Type B pancreatic cell (in vitro differentiated cells): ENCODE measurements around the gene THADA. TPM values are rescaled to one million over a fixed set of nuclear protein-coding genes. Genes with fewer than 3 reads are reported as not detected.
A peak's percentile ranks its signal among the peaks of the same experiment; 100 is the strongest.

Experiments used
- DNase-seq: peaks from one replicate; pipeline ENCODE4 v3.0.0; 2021; ENCODE audit warnings: mixed read lengths; ENCODE audit not compliant: unreplicated experiment; ENCODE audit errors: extremely low spot score
- H3K27ac Mint-ChIP-seq: 2 replicates; pipeline ENCODE4 v1.8.0; 2021; ENCODE audit warnings: mild to moderate bottlenecking, mixed read lengths
- H3K27me3 Mint-ChIP-seq: 2 replicates; pipeline ENCODE4 v1.8.0; 2021; ENCODE audit warnings: mixed read lengths
- H3K36me3 Mint-ChIP-seq: 2 replicates; pipeline ENCODE4 v1.8.0; 2021; ENCODE audit warnings: mixed read lengths
- H3K4me1 Mint-ChIP-seq: one replicate; pipeline ENCODE4 v1.8.0; 2021; ENCODE audit warnings: mixed read lengths; ENCODE audit not compliant: unreplicated experiment
- H3K4me3 Mint-ChIP-seq: 2 replicates; pipeline ENCODE4 v1.8.0; 2021; ENCODE audit warnings: mild to moderate bottlenecking, mixed read lengths
- H3K9me3 Mint-ChIP-seq: 2 replicates; pipeline ENCODE4 v1.8.0; 2021; ENCODE audit warnings: mixed read lengths
- total RNA-seq: library from RNA; stranded (reverse); gene quantifications from 2 replicates; pipeline ENCODE4 v1.2.1, GENCODE V29; 2021; ENCODE audit warnings: low replicate concordance
- TF ChIP-seq, protein P1 (sequence below): fragments of 200-600 bp; sonication (generic); conservative IDR thresholded peaks from 2 replicates; pipeline ENCODE4 v1.5.0; 2021; ENCODE audit warnings: antibody characterized with exemption, mild to moderate bottlenecking

THADA gene
- total RNA-seq, 1 donor from 2014 or later = 35.6 TPM

DNA sequence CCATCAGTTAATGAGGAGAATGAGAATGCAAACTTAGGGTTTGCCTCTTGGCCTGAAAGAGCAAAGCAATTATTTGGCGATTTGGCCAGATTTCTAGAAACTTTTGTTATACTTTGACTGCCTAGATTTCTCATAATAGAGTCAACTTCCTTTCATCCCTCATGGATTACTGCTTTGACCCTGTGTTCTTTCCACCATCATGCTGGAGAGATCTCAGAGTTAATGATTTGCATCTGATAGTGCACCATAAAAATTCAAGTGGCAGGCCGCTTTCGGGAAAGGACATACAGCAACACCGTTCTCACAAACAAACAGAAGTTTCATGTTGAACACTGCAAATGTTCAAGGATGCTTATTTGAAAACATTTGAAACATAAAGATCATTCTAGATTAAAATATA lies 225.7 kb downstream of the THADA start:
- TF ChIP-seq, protein P1, sequence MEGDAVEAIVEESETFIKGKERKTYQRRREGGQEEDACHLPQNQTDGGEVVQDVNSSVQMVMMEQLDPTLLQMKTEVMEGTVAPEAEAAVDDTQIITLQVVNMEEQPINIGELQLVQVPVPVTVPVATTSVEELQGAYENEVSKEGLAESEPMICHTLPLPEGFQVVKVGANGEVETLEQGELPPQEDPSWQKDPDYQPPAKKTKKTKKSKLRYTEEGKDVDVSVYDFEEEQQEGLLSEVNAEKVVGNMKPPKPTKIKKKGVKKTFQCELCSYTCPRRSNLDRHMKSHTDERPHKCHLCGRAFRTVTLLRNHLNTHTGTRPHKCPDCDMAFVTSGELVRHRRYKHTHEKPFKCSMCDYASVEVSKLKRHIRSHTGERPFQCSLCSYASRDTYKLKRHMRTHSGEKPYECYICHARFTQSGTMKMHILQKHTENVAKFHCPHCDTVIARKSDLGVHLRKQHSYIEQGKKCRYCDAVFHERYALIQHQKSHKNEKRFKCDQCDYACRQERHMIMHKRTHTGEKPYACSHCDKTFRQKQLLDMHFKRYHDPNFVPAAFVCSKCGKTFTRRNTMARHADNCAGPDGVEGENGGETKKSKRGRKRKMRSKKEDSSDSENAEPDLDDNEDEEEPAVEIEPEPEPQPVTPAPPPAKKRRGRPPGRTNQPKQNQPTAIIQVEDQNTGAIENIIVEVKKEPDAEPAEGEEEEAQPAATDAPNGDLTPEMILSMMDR = no peak
- H3K27ac Mint-ChIP-seq = peak overlapping the region; percentile 70
- peaks cover 7% of the 10 kb centered on the region for H3K9me3 Mint-ChIP-seq
- no peak overlapping the region for H3K4me3 Mint-ChIP-seq
- no peak for DNase-seq
- no peaks in the 10 kb centered on the region for H3K27me3 Mint-ChIP-seq
- H3K36me3 Mint-ChIP-seq = peaks cover 24% of the 10 kb centered on the region
- H3K4me1 Mint-ChIP-seq = peaks cover 41% of the 10 kb centered on the region

DNA sequence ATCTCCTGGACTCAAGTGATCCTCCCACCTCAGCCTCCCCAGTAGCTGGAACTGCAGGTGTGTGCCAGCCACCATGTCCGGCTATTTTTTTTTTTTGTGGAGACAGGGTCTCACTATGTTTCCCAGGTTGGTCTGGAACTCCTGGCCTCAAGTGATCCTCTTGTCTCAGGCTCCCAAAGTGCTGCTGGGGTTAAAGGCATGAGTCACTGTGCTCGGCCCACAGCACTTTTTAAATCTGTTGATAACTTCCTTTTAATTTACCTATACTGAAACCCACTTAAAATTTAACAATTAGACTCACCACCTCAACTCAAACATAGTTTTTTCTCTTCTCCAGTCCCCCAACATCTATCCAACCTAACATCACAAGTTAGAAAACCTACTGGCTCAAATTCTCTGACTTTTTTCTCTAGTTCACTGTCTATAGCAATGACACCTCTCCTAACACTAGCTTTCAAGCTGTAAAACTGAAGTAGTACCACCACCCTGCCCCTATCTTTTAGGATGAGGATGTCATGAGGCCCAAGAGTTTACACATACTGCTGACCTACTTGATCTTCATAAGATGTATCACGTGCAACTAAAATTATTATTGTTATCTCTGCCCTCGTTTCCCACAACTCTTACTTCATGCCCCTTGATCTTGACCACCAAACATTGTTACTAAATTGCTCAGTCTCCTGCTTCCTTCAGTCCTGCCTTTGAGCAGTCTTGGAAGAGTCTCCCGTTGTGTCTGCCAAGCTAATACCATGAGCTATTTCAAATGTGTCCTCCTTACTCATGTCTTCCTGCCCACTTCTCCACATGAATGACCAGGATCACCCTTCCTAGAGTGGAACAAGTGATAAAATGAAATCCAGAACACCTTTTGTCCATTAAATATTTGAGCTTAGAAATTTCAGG lies 227.1 kb downstream of the THADA start:
- H3K27ac Mint-ChIP-seq = peak overlapping the region; percentile 30
- no peak for DNase-seq
- TF ChIP-seq, protein P1 = no peak
- H3K4me3 Mint-ChIP-seq = no peak overlapping the region
- peaks cover 40% of the 10 kb centered on the region for H3K4me1 Mint-ChIP-seq
- H3K27me3 Mint-ChIP-seq = no peaks in the 10 kb centered on the region
- peaks cover 29% of the 10 kb centered on the region for H3K36me3 Mint-ChIP-seq
- peaks cover 7% of the 10 kb centered on the region for H3K9me3 Mint-ChIP-seq

DNA sequence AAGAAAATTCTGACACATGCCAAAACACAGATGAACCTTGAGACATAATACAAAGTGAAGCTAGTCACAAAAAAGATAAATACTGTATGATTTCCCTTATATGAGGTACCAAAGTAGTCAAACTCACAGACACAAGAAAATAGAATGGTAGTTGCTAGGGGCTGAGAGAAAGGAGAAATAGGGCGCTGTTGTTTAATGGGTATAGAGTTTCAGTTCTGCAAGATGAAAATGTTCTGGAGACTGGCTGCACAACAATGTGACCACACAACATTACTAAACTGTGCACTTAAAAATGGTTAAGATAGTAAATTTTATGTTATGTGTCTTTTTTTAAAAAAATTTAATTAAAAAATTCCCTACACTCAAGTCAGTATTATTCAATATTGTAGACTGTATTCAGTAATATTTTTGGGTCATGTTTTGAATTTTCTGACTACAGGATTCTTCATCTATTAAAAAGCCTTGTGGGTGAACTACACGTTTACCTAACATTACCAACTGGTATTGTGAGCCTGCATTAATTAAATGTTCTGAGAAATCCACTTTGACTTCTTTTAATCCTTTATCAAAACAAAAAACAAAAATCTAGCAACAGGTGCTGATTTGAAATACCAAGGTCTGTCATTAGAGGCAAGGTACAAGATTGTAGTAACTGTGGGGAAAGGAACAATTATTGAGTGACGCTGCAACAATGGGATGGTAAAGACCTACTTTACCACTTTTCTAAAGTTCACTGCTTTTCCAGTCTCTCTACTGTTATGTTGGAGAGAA lies 228.6 kb downstream of the THADA start:
- TF ChIP-seq, protein P1 = no peak
- no peak for DNase-seq
- peaks cover 7% of the 10 kb centered on the region for H3K9me3 Mint-ChIP-seq
- H3K27ac Mint-ChIP-seq = no peak overlapping the region
- peaks cover 35% of the 10 kb centered on the region for H3K36me3 Mint-ChIP-seq
- H3K4me3 Mint-ChIP-seq = no peak overlapping the region
- H3K4me1 Mint-ChIP-seq = peaks cover 48% of the 10 kb centered on the region
- H3K27me3 Mint-ChIP-seq = no peaks in the 10 kb centered on the region

DNA sequence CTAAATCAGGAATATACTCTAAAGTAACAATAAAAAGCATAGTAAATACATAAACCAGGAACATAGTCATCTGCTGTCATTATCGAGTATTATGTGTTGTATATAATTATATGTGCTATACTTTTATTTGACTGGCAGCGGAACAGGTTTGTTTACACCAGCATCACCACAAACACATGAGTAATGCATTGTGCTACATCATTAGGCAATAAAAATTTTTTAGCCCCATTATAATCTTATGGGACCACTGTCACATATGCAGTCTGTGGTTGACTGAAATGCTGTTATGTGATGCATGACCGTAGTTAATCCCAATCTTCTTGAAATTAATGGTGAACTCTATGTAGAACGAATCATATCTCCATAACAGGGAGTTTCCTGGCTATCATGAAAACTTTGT lies 232.7 kb downstream of the THADA start:
- Mint-ChIP-seq H3K27me3 (no peaks in the 10 kb centered on the region), H3K9me3 (no peaks in the 10 kb centered on the region), H3K36me3 (peaks cover 24% of the 10 kb centered on the region), H3K4me3 (no peak overlapping the region), H3K27ac (no peak overlapping the region), H3K4me1 (peaks cover 38% of the 10 kb centered on the region)
- TF ChIP-seq, protein P1 = no peak
- DNase-seq = no peak

DNA sequence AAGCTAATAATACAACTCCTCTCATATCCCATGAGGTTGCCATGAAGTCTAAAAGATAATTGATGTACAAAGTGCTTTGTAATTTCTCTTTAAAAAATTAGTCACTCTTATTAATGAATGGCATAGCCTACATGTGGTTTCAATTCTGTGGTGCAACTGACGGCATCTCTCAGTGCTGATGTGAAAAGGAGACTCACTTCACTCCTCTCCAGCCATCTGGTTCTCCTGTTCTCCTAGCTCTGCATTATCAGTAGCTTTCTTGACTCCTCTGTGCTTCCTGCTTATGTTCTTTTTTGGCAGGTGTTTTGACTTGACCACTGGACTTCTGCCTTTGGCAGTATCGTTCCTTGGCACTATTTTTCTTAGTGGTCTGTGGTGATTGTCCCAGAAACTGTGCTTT lies 234.6 kb downstream of the THADA start:
- peaks cover 38% of the 10 kb centered on the region for H3K4me1 Mint-ChIP-seq

More for the DNA sequence above, 234.6 kb downstream of the THADA start:
- TF ChIP-seq, protein P1 = no peak
- peak overlapping the region; percentile 25 for H3K27ac Mint-ChIP-seq
- DNase-seq = no peak
- H3K9me3 Mint-ChIP-seq = no peaks in the 10 kb centered on the region
- peaks cover 19% of the 10 kb centered on the region for H3K36me3 Mint-ChIP-seq
- no peaks in the 10 kb centered on the region for H3K27me3 Mint-ChIP-seq
- no peak overlapping the region for H3K4me3 Mint-ChIP-seq
